GM20431 (cell line): ENCODE data around the gene SUSD3.
"Not testable (repeated sequence)": the region's sequence is repeated elsewhere in the genome, so short reads cannot be mapped to it uniquely, and the experiment has no call there.

ENCODE experiments used
- in situ Hi-C: fragments of 300-500 bp; cut with MseI, MboI; formaldehyde crosslinking; loops from one replicate; pipeline ENCODE4 v1.15.0; 2020; ENCODE audit warnings: low sequenced_read_pairs; ENCODE audit not compliant: unreplicated experiment

Gene SUSD3

DNA sequence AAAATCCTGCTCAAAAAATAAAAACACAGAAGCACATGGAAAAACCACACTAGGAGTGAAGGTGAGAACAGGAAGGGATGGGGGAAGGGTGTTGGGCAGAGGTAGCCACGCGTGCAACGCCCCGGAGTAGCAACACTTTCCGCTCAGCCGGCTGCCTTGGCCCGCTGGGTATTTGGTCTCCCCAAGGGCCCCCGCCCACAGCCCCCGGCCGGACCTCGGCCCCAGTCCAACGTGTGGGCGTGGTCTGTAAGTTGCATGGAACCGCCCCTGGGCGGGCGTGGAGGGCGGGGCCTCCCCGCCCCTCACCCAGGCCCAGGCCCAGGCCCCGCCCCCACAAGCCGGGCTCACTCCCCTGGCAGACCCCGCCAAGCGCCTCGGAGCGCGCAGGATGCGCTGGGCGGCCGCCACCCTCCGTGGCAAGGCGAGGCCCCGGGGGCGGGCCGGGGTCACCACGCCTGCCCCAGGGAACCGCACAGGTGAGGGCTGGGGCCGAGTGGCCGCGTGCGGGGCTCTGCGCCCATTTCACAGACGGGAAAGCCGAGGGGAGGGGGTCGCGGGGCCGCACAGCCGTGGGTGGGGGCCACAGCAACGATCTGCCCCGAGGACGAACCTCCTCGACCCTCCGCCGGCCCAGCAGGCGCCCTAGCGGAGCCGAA lies at the start of gene SUSD3:
Gene SUSD3, plus strand, starts transcription at position 347 of the 656 bp plus-strand sequence. Its CDS starts 42 bp downstream, at position 389.
- in situ Hi-C loops = no loop called here

DNA sequence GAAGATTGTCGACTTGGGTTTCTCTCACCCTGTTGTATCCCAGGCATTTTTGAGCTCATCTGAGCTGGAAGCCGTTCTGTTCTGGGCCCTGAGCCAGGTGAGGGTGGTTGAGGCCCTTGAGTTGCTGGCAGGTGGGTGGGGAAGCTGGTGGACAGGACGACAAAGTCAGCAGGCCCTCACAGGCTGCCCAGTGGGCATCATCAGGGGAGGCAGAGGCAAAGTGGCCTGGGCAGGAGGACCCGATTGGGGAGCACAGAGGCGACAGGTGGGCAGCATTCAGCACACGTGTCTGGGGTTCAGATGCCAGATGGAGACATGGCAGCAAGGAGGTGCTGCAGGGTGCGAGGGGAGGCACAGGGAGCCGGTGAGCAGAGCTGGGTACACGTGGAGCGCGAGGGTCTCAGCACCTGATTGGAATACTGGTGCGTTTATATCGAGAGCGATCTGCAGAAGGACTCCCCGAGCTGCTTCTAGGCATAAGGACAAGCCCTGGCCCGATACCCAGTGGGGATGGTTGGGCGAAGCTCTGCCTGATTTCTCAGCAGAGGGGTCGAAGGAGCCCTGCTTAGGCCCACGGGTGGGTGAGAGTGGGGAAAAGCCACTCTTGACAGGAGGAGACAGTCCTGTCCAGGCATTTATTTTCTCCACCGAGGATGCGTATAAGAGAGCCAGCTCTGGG lies 49.0 kb upstream of the SUSD3 start:
- in situ Hi-C loops = no loop called here

DNA sequence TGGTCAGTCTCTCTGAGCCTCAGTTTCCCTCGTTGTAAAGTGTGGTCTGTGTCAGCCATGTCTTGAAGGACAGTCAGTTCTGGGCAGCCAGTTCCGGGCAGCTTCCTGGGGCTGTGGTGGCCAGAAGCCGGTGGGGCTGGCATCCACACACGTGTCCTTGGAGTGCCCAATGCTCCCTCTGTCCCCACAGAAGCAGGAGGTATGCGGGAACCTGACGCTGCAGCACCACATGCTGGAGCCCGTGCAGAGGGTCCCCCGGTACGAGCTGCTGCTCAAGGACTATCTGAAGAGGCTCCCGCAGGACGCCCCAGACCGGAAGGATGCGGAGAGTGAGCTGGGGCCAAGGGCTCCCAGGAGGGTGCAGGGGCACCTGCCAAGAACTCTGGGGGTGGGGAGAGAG lies 48.4 kb upstream of the SUSD3 start:
- in situ Hi-C loops = no loop called here

DNA sequence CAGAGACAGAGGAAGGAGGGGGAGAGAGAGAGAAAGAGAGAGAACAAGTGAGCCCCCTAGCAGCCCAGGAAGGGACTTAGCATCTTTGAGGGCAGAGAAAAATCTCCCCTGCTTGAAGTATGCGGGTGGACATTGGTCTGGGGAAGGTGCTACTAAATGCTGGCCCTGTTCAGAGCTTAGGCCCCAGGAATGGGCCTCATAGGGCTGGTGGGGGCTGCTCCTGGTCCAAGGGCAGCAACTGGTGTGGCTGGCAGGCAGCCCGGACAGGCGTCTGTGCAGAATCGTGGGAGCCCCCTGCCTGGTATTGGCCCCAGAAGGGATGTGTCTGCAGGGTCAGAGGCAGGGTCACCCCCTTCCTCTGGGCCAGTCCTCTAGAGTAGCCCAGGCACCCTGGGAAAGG lies 47.8 kb upstream of the SUSD3 start:
- in situ Hi-C loops = no loop called here

DNA sequence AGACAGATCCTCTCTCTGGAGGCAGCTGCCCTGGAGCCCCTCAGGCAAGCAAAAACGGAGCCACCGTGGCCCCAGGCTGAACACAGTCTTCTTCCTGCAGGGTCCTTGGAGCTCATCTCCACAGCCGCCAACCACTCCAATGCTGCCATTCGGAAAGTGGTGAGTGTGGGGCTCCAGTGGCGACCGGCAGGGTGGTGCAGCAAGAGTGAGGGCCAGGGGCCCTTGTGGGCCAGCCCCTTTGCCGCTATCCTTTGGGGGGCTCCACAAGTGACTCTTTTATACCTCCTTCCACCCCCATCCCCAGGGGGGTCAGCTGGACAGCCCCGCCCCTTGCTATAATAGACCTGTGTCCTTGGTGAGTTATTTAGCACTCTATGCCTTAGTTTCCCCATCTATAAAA lies 47.4 kb upstream of the SUSD3 start:
- in situ Hi-C loops = no loop called here

DNA sequence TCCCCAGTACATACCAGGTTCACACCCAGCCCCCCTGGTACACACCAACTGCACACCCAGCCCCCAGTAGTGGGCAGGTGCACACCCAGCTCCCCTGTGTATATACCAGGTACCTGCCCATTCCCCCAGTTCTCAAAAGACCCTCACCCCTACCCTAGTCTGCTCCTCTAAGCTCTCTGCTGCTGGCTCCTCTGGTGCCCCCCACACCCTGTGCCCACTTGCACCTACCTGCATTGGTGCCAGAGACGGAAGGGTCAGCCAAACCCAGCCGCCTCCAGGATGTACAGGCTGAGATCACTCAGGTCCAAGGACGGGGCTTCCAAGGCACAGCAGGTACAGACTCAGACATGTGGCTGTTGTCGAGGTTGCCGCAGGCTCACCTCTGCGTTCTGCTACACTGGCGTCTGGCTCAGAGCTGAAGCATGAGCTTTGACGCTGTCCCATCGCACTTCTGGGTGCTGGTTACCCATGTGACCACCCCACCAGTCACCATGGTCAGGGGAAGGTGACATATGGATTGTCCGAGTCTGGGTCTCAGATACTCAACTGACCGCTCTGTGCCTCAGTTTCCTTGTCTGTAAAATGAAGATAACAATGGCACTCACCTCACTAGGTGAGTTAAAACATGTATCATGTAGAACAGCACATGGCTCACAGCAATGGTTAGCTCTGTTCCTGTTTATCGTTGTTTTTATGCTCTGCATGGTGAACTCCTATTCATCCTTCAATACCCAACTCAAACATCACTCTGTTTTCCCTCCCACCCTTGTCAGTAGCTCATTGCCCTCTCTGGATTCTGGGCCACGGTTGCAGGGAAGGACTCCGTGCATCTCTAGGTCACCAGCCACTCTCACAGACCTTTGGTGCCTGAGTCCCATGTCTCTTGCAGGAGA lies 45.3 kb upstream of the SUSD3 start:
- in situ Hi-C loops = no loop called here

DNA sequence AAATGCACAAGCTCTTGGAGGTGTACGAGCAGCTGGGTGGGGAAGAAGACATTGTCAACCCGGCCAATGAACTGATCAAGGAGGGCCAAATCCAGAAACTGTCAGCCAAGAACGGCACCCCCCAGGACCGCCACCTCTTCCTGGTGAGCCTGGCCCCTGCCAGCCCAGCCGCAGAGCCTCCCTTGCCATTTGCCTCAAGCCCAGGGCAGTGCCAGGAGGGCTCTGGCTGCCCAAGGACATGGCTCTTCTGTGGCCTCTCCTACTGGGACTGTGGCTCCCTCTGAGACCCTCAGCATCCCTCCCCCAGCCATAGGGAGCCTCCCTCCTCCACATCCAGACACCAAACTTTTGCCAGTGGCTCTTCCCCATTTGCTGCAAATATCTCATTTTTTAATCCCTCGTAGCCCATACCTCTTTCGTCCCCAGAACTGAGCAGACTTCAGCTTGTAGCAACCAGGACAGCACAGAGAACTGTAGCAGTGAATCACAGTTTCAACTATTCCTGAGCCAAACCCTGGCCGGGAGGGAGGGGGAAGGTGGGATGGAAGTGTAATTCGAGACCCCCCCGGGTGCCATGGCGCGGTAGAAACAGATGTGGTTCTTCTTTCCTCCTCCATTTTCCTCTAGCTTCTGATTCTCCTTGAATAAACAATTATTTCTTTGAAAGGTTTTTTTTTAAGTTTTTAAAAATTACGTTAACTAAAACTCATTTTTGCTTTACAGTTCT lies 44.5 kb upstream of the SUSD3 start:
- in situ Hi-C loops = no loop called here

DNA sequence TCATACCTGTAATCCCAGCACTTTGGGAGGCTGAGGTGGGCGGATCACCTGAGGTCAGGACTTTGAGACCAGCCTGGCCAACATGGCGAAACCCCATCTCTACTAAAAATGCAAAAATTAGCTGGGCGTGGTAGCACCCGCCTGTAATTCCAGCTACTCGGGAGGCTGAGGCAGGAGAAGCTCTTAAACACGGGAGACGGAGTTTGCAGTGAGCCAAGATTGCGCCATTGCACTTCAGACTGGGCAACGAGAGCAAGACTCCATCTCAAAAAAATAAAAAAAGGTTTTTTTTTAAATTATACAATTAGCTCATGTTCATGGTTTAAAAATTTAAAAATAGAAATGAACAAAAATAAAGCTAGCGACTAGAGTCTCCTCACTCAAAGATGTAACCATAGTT lies 43.3 kb upstream of the SUSD3 start:
- in situ Hi-C loops = not testable (repeated sequence)

DNA sequence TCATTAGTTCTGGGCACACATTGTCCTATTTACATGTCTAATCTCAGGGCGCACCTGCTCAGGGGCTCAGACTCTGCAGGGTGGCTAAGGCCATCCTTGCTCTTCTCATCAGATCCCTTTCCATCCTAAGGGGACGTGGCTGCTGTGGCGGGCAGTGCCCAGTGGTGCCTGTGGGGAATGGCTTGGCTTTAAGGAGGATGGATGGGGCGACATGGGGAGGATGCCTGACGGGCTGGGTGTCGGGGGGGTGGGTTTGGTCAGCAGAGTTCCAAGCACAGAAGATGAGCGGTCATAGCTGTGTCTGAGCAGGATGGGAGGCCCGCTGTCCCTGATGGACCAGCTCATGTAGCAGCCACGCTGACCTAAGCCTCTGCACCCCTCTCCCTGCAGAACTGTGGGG lies 40.9 kb upstream of the SUSD3 start:
- in situ Hi-C loops = no loop called here

DNA sequence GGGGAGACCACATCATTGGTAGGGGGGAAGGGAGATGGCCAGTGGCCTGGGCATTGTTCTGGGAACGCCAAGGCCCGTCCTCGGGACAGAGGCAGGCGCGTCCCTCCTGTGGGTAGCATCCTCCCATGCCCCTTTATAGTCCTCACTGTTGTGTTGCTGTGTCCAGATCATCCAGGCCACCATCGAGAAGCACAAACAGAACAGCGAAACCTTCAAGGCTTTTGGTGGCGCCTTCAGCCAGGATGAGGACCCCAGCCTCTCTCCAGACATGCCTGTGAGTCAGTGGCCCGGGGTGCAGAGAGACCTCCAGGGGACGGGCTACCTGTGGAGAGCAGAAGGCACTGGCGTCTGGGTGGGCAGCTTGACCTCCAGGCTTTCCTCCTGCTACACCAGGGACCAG lies 38.4 kb upstream of the SUSD3 start:
- in situ Hi-C loops = no loop called here

DNA sequence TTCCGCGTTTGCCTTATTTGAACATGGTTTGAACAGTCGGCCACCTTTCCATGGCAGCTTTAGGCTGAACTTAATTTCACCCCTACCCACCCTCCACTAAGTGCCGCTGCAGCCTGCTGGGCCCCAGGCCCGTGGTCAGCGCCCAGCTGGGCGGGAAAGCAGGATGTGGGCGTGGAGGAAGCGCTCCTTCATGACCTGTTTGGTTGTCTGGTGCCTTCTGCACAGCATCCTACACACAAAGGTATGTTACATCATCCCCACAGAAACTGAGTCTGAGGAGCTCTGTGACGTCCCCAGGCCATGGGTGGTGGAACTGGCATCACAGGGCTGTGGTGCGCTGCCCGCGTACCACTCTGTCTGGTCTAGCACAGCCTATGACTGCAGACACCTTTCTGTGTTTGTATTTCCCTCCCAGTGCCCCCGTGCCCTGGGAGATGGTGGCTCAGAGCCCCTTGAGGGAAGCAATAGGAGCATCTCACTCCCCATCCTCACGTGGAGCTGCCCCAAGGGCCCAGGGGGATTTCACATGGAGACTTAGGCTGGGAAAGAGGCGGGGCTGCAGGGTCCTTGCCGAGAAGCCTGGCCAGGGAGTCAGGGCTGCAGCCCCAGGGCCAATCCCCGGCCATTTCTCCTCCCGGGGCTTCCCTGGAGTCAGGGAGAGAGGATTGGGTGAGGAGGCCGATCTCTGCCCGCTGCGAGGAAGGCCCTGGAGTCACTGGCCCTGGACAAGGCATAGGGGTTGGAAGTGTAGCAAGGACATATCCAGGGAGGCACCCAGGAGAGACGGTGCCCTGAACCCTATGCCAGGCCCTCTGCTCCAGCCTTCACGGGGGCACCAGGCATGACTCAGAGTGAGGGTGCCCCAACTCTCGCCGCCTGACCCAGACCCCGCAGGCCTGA lies 37.5 kb upstream of the SUSD3 start:
- in situ Hi-C loops = no loop called here

DNA sequence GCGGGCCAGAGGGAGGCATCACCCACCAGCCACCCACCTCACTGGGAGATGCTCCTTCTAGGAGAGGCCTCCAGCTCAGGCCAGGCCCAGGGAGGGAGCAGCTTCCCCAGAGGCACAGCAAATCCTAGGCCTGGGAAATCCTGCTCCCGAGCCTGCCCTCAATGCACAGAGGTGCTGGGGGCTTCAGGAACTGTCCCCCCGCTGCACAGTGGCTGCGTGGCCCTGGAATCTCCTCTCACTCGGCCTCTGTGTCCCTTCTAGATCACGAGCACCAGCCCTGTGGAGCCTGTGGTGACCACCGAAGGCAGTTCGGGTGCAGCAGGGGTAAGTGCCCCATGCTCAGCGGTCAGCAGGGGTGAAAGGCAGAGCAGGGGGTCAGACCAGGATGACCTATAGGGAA lies 36.4 kb upstream of the SUSD3 start:
- in situ Hi-C loops = no loop called here

DNA sequence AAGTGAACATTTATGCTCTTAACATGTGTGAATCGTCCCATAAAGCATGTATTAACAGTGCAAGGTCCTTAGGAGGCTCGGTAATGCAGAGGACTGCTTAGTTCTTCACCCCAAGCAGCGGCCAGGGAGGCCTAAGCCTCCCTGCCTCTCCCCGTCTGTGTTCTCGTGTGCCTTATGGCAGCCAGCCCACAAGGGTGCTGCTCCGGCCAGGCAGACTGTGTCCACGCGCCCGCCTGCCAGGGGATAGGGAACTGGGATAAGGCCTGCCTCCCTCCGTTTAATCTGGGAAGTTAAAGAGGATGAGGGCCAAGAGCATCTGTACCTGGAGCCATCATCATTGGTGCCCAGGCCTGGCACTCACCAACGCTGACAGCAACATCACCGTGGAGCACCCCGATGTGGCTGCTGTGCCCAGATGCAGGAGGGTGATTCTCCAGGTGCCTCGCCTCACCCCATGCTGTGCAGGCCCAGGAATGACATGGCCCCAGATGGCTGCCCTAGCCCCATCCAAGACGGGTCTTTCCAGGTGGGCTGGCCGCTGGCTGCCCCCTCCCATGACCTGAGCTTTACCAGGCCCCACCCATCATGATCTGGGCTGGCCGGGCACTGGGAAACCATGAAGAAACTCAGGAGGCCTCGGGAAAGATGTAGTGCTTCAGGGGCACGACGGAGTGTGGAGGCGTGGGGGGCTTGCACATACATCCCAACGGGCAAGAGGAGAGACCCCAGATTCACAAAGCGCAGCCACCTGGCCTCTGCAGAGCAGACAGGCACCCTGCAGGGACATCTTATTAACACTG lies 35.6 kb upstream of the SUSD3 start:
- in situ Hi-C loops = no loop called here

DNA sequence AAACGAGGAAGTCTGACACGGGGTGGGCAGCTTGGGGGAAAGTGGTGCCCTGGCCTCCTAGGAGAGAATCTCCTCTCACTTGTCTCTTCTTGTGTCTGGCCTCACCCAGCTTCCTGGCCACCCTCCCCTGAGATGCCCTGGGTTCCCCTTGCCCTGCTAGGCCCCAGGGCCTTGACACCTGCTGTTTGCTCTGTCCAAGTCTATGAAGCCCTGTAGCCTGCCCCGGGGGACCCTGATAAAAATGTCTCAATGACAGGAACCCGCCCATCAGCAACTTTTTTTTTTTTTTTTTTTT lies 35.0 kb upstream of the SUSD3 start:
- in situ Hi-C loops = no loop called here

DNA sequence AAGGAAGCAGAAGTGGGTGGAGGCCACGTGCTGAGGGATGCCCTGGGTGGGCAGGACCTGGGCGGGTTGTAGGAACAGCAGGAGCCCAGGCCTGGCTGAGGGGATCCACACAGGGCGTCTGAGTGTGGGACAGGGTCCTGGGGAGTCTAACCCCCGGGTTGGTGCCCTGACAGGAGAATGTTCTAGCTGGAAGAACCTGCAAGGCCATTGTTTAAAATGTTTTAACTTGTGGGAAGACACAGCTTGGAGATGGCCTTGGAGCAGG lies 33.9 kb upstream of the SUSD3 start:
- in situ Hi-C loops = no loop called here

DNA sequence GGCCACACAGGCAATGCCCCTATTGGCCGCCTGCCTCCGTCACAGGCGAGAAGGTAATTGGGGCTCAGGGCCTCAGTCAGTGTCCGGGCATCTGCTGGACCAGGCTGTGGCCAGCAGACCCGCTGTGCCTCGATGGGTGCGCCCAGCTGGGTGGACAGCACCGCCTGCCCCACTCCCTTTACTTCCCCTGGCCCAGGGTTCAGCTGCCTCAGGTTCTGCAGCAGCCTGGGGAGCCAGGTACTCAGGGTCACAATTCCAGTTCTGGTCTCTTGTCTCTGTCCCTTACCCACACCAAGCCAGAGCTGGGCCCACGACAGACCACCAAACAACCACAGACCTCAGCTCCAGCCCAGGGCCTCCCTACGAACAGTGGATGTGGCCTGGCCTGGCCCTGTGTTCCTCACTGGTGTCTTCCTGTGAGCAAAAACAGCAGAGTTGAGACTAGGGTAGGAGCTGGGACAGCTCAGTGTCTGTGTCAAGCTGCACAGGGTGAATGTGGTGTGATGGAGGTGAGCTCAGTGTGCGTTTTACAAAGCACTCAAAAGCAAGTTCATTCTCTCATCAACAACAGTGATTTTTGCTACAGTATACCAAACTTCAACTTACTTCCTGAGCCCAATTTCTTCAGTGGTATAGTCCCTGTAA lies 33.4 kb upstream of the SUSD3 start:
- in situ Hi-C loops = no loop called here

DNA sequence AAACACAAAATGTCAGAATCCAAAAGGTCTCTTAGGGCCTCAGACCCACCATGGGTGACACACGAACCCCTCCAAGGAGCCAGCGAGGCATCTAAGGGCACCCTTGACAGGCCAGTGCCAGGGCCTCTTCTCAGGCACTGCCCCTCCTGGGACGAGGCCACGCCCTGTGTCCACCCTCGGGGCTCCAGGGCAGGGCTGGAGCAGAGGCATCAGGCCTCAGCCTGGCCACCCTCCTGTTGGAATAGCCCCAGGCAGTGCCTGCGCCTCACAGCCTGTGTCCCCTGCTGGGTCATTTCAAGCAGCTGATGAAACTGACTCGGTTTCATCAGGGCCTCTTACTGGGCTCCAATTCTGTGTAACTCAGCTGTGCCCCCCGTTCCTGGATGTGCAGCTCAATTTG lies 32.8 kb upstream of the SUSD3 start:
- in situ Hi-C loops = no loop called here

DNA sequence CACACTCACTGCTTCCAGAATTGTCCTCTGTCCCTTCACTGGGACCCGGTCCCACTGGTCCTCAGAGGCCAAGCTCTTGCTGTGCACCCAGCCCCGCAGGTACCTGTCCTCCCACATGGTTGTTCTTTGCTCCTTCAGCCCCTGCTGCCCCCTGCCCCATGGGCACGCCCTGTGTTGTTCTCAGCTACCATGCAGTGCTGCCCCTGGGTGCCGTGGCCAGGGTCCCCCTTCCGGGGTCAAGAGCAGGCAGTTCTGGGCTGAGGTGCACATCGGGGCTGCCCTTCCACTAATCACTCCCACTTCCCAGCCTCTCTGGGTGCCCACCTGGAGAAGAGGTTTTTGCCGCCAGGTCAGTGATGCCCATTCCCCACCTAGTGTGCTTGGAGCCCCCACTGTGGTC lies 31.9 kb upstream of the SUSD3 start:
- in situ Hi-C loops = no loop called here

DNA sequence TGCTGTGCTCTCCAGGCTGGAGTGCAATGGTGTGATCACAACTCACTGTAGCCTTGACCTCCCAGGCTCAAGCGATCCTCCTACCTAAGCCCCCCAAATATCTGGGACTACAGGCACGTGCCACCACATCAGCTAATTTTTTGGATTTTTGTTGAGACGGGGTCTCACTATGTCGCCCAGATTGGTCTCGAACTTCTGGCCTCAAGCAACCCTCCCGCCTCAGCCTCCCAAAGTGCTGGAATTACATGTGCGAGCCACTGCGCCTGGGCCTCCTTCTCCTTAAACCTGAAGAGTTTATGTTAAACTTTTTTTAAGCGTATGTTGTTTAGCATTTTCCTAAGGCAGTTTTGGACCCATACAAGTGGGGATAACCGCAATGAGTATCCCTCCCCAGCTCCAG lies 30.8 kb upstream of the SUSD3 start:
- in situ Hi-C loops = no loop called here
